ENCODE measurements around the gene ATIC.

Gene ATIC

GRCh38 chr2:215271446-215271845 lies 40.4 kb upstream of the ATIC start:
- no peak for ATAC-seq
- TF ChIP-seq ZC3H10 (CRISPR knock-in tag; IDR thresholded peaks at IDR 0.05) (no peak), TCF4 (CRISPR knock-in tag; IDR thresholded peaks at IDR 0.05; ENCODE audit: borderline replicate concordance) (no peak), ZNF565 (CRISPR knock-in tag; conservative IDR thresholded peaks at IDR 0.05; ENCODE audit: low read depth) (no peak), PATZ1 (CRISPR knock-in tag; IDR thresholded peaks at IDR 0.05; ENCODE audit: borderline replicate concordance) (no peak), TSHZ2 (CRISPR knock-in tag; IDR thresholded peaks at IDR 0.05) (no peak), CREB5 (CRISPR knock-in tag; IDR thresholded peaks at IDR 0.05; ENCODE audit: low read depth) (no peak), POU6F1 (CRISPR knock-in tag; IDR thresholded peaks at IDR 0.05; ENCODE audit: borderline replicate concordance, low read depth) (no peak), GLIS3 (CRISPR knock-in tag; IDR thresholded peaks at IDR 0.05) (no peak), ARNTL (CRISPR knock-in tag; IDR thresholded peaks at IDR 0.05; ENCODE audit: borderline replicate concordance, low read depth) (no peak), ZNF70 (CRISPR knock-in tag; IDR thresholded peaks at IDR 0.05) (no peak), OSR1 (CRISPR knock-in tag; IDR thresholded peaks at IDR 0.05) (no peak), ISL1 (CRISPR knock-in tag; IDR thresholded peaks at IDR 0.05) (no peak), ZFP3 (CRISPR knock-in tag; IDR thresholded peaks at IDR 0.05) (no peak), ZFP30 (CRISPR knock-in tag; IDR thresholded peaks at IDR 0.05) (no peak), CSRNP3 (CRISPR knock-in tag; IDR thresholded peaks at IDR 0.05) (no peak)

GRCh38 chr2:215272918-215273317 lies 38.9 kb upstream of the ATIC start:
- no peak for TF ChIP-seq ZNF8 (CRISPR knock-in tag; IDR thresholded peaks at IDR 0.05)
- TF ChIP-seq ISL1 (CRISPR knock-in tag; IDR thresholded peaks at IDR 0.05): no peak
- no peak for TF ChIP-seq ZFP30 (CRISPR knock-in tag; IDR thresholded peaks at IDR 0.05)
- no peak for TF ChIP-seq OSR1 (CRISPR knock-in tag; IDR thresholded peaks at IDR 0.05)
- ATAC-seq: no peak

GRCh38 chr2:215274829-215275228 lies 37.0 kb upstream of the ATIC start:
- no peak for ATAC-seq
- TF ChIP-seq ZNF70 (CRISPR knock-in tag; IDR thresholded peaks at IDR 0.05) (no peak), ISL1 (CRISPR knock-in tag; IDR thresholded peaks at IDR 0.05) (no peak), ZNF565 (CRISPR knock-in tag; conservative IDR thresholded peaks at IDR 0.05; ENCODE audit: low read depth) (no peak)

GRCh38 chr2:215275824-215276223 lies 36.0 kb upstream of the ATIC start:
- no peak for ATAC-seq
- TF ChIP-seq GLIS3 (CRISPR knock-in tag; IDR thresholded peaks at IDR 0.05) (no peak), TCF4 (CRISPR knock-in tag; IDR thresholded peaks at IDR 0.05; ENCODE audit: borderline replicate concordance) (no peak), ISL1 (CRISPR knock-in tag; IDR thresholded peaks at IDR 0.05) (no peak), BACH2 (CRISPR knock-in tag; IDR thresholded peaks at IDR 0.05; ENCODE audit: borderline replicate concordance) (no peak), CREB5 (CRISPR knock-in tag; IDR thresholded peaks at IDR 0.05; ENCODE audit: low read depth) (no peak), ESRRG (CRISPR knock-in tag; IDR thresholded peaks at IDR 0.05) (no peak), ZNF8 (CRISPR knock-in tag; IDR thresholded peaks at IDR 0.05) (no peak), ZNF565 (CRISPR knock-in tag; conservative IDR thresholded peaks at IDR 0.05; ENCODE audit: low read depth) (no peak), POU6F1 (CRISPR knock-in tag; IDR thresholded peaks at IDR 0.05; ENCODE audit: borderline replicate concordance, low read depth) (no peak), SNAI2 (CRISPR knock-in tag; IDR thresholded peaks at IDR 0.05) (no peak), ZNF70 (CRISPR knock-in tag; IDR thresholded peaks at IDR 0.05) (no peak), PATZ1 (CRISPR knock-in tag; IDR thresholded peaks at IDR 0.05; ENCODE audit: borderline replicate concordance) (no peak), ARNTL (CRISPR knock-in tag; IDR thresholded peaks at IDR 0.05; ENCODE audit: borderline replicate concordance, low read depth) (no peak), RARB (CRISPR knock-in tag; IDR thresholded peaks at IDR 0.05) (no peak), PPARA (CRISPR knock-in tag; IDR thresholded peaks at IDR 0.05; ENCODE audit: borderline replicate concordance) (no peak)

Measured in SK-N-SH treated with all-trans-retinoic acid at 6 μM for 48 hours (cell line).